GM23338 (cell line): ENCODE measurements around the gene CDH23. TPM values are rescaled to one million over a fixed set of nuclear protein-coding genes. Genes with fewer than 3 reads are reported as not detected.

ENCODE experiments used
- ATAC-seq: fragments of 200-7000 bp; cut with Tn5 transposase; 3 replicates; pipeline ENCODE4 v1.9.1; 2020
- DNase-seq: peaks from one replicate; pipeline ENCODE4 v3.0.0-alpha.2; 2015; ENCODE audit warnings: low spot score
- H2AFZ ChIP-seq: fragments of 200-600 bp; sonication (generic); 2 replicates; pipeline ENCODE4 v1.8.0; 2016; ENCODE audit warnings: antibody characterized with exemption, mild to moderate bottlenecking, moderate library complexity
- H3F3A ChIP-seq: fragments of 200-600 bp; sonication (generic); replicated peaks from 2 replicates; pipeline ENCODE4 v1.8.0; 2017; ENCODE audit warnings: antibody characterized with exemption, mixed run types, low read depth
- H3K27ac ChIP-seq: fragments of 200-600 bp; sonication (generic); 2 replicates; pipeline ENCODE4 v1.6.1; 2016; ENCODE audit warnings: low read depth
- H3K27me3 ChIP-seq: fragments of 200-600 bp; sonication (generic); 2 replicates; pipeline ENCODE4 v1.8.0; 2016; ENCODE audit warnings: mild to moderate bottlenecking, mixed run types, moderate library complexity; ENCODE audit not compliant: insufficient read depth
- H3K36me3 ChIP-seq: fragments of 200-600 bp; sonication (generic); 2 replicates; pipeline ENCODE4 v1.8.0; 2016; ENCODE audit warnings: mild to moderate bottlenecking; ENCODE audit not compliant: insufficient read depth
- H3K4me1 ChIP-seq: fragments of 200-600 bp; sonication (generic); 2 replicates; pipeline ENCODE4 v1.8.0; 2016; ENCODE audit warnings: mild to moderate bottlenecking, moderate library complexity; ENCODE audit not compliant: insufficient read depth
- H3K4me2 ChIP-seq: fragments of 200-600 bp; sonication (generic); 2 replicates; pipeline ENCODE4 v1.7.1; 2017; ENCODE audit warnings: mixed run types
- H3K4me3 ChIP-seq: fragments of 200-600 bp; sonication (generic); 2 replicates; pipeline ENCODE4 v1.6.1; 2016; ENCODE audit warnings: mixed run types
- H3K79me2 ChIP-seq: fragments of 200-600 bp; sonication (generic); replicated peaks from 2 replicates; pipeline ENCODE4 v1.8.0; 2017; ENCODE audit warnings: mild to moderate bottlenecking; ENCODE audit not compliant: insufficient read depth
- H3K9me2 ChIP-seq: fragments of 200-600 bp; sonication (generic); 2 replicates; pipeline ENCODE4 v1.8.0; 2017; ENCODE audit not compliant: insufficient read depth
- H4K20me1 ChIP-seq: fragments of 200-600 bp; sonication (generic); replicated peaks from 2 replicates; pipeline ENCODE4 v1.8.0; 2017; ENCODE audit warnings: mild to moderate bottlenecking; ENCODE audit not compliant: insufficient read depth
- H3K27ac Mint-ChIP-seq: 2 replicates; pipeline ENCODE4 v1.8.0; 2020; ENCODE audit warnings: inconsistent platforms, mild to moderate bottlenecking, moderate library complexity, mixed read lengths
- H3K27me3 Mint-ChIP-seq: 3 replicates; pipeline ENCODE4 v1.8.0; 2022; ENCODE audit warnings: low read depth, mild to moderate bottlenecking, moderate library complexity, mixed read lengths, inconsistent platforms; ENCODE audit not compliant: insufficient read depth, poor library complexity
- H3K36me3 Mint-ChIP-seq: 3 replicates; pipeline ENCODE4 v1.8.0; 2021; ENCODE audit warnings: low read depth, mild to moderate bottlenecking, inconsistent platforms, moderate library complexity, mixed read lengths
- H3K4me1 Mint-ChIP-seq: 3 replicates; pipeline ENCODE4 v1.8.0; 2020; ENCODE audit warnings: mild to moderate bottlenecking, inconsistent platforms, mixed read lengths
- H3K4me3 Mint-ChIP-seq: 3 replicates; pipeline ENCODE4 v1.8.0; 2021; ENCODE audit warnings: moderate library complexity, mild to moderate bottlenecking, inconsistent platforms, mixed read lengths
- H3K9me3 Mint-ChIP-seq: 3 replicates; pipeline ENCODE4 v1.8.0; 2020; ENCODE audit warnings: moderate library complexity, mild to moderate bottlenecking, inconsistent platforms, mixed read lengths
- CREB1 ChIP-seq: fragments of 250-450 bp; sonication (Bioruptor Pico); IDR thresholded peaks from 2 replicates; pipeline ENCODE4 v1.5.0; 2020; ENCODE audit warnings: low read depth, mild to moderate bottlenecking, moderate library complexity
- JUNB ChIP-seq: IDR thresholded peaks from one replicate; pipeline ENCODE4 v1.6.1; 2016; ENCODE audit warnings: antibody characterized with exemption; ENCODE audit not compliant: unreplicated experiment
- POLR2AphosphoS5 ChIP-seq: IDR thresholded peaks from 2 replicates; pipeline ENCODE4 v1.6.1; 2016; ENCODE audit warnings: antibody characterized with exemption, low read depth
- STAT1 ChIP-seq: IDR thresholded peaks from one replicate; pipeline ENCODE4 v1.6.1; 2016; ENCODE audit warnings: antibody characterized with exemption; ENCODE audit not compliant: unreplicated experiment
- ZNF114 ChIP-seq: fragments of 250-450 bp; sonication (Bioruptor Pico); IDR thresholded peaks from 2 replicates; pipeline ENCODE4 v1.5.0; 2020; ENCODE audit warnings: mild to moderate bottlenecking, moderate library complexity
- polyA plus RNA-seq: library from polyadenylated mRNA; unstranded; fragments of >200 nt; fragmentation: Nextera tagmentation; extraction: Ambion mirVana; gene quantifications from 2 replicates; pipeline ENCODE4 v1.2.1, GENCODE V29; 2016
- total RNA-seq: library from RNA; depleted of rRNA; stranded (reverse); fragments of >200 nt; shearing (Covaris generic); gene quantifications from 2 replicates; pipeline ENCODE4 v1.2.3, GENCODE V29; 2014
- TF ChIP-seq, protein P1 (sequence below): IDR thresholded peaks from one replicate; pipeline ENCODE4 v1.6.1; 2018; ENCODE audit warnings: antibody characterized with exemption; ENCODE audit not compliant: unreplicated experiment

Gene CDH23
- total and polyA plus RNA-seq, 2 experiments from 2014 or later = 0.95 to 4.3 TPM

DNA sequence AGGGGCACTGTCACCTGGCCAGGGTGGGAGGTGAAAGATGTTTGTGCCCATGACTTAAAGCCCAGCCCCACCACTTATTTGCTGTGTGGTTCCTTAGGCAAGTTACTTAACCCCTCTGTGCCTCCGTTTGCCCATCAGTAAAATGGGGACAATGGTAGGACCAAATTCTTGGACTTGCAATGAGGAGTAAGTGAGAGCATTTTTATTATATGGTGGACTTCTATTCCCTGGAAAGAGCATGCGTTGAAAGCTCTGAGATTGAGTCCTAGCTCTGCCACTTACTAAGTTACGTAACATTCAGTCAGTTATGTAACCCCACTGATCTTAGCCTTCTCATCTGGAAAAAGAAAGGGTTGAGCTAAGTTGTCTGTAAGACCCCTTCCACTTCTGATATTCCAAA is 357.8 kb downstream of the CDH23 start (continued):
- TF ChIP-seq CREB1 (CRISPR knock-in tag) = no peak
- TF ChIP-seq STAT1 = no peak
- TF ChIP-seq JUNB = no peak
- no peak for TF ChIP-seq ZNF114 (CRISPR knock-in tag)
- TF ChIP-seq POLR2AphosphoS5 = no peak
- TF ChIP-seq, protein P1, sequence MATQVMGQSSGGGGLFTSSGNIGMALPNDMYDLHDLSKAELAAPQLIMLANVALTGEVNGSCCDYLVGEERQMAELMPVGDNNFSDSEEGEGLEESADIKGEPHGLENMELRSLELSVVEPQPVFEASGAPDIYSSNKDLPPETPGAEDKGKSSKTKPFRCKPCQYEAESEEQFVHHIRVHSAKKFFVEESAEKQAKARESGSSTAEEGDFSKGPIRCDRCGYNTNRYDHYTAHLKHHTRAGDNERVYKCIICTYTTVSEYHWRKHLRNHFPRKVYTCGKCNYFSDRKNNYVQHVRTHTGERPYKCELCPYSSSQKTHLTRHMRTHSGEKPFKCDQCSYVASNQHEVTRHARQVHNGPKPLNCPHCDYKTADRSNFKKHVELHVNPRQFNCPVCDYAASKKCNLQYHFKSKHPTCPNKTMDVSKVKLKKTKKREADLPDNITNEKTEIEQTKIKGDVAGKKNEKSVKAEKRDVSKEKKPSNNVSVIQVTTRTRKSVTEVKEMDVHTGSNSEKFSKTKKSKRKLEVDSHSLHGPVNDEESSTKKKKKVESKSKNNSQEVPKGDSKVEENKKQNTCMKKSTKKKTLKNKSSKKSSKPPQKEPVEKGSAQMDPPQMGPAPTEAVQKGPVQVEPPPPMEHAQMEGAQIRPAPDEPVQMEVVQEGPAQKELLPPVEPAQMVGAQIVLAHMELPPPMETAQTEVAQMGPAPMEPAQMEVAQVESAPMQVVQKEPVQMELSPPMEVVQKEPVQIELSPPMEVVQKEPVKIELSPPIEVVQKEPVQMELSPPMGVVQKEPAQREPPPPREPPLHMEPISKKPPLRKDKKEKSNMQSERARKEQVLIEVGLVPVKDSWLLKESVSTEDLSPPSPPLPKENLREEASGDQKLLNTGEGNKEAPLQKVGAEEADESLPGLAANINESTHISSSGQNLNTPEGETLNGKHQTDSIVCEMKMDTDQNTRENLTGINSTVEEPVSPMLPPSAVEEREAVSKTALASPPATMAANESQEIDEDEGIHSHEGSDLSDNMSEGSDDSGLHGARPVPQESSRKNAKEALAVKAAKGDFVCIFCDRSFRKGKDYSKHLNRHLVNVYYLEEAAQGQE = no peak

DNA sequence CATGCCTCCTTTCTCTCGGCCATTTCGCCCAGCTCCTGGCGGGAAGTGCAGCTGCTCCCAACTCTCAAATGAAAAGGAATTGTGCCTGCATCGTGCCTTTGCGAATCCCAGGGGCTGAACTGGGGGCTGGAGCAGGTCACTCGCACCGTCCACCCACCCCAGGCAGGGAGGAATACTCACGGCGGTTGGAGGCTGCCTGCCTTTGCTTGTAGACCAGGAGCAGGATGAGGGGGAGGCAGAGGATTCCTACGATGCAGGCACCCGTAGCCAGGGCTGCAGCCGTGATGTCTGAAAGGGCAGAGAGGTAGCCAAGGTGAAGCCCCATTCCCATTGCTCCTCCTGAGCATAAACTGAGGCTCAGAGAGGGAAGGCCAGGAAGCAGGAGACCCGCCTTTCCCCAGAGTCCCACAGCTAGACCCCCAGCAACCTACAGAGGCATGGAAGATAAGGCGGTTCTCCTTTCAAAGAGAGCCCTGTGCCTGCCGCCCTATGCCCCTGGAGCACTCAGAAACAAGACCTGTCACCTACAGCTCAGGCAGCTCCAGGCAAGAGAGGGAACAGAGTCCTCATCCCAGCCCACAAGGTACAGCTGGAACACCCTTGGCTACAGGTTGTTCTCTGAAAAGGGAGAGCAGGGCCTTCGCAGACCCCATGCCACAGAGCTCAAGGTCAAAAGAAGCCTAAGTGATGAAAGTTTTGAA is 358.6 kb downstream of the CDH23 start:
- peaks cover 5% of the 10 kb centered on the region; the same call in 1 of the 2 replicates for H3K4me1 ChIP-seq
- no peaks in the 10 kb centered on the region for H3K9me2 ChIP-seq
- H3K4me2 ChIP-seq = no peak overlapping the region
- H4K20me1 ChIP-seq = no peaks in the 10 kb centered on the region
- no peaks in the 10 kb centered on the region for H3K36me3 ChIP-seq
- H3K9me3 Mint-ChIP-seq = no peaks in the 10 kb centered on the region
- H3K4me3 ChIP-seq = no peak overlapping the region
- H2AFZ ChIP-seq = no peak overlapping the region
- H3K79me2 ChIP-seq = no peaks in the 10 kb centered on the region
- H3K4me1 Mint-ChIP-seq = peaks cover 24% of the 10 kb centered on the region
- ATAC-seq (no peak), DNase-seq (no peak)
- H3K27me3 Mint-ChIP-seq = peaks cover 11% of the 10 kb centered on the region
- TF ChIP-seq, protein P1 = no peak
- TF ChIP-seq JUNB = no peak
- no peak overlapping the region for H3K27ac Mint-ChIP-seq
- no peaks in the 10 kb centered on the region for H3K36me3 Mint-ChIP-seq
- no peak overlapping the region for H3K4me3 Mint-ChIP-seq
- H3K27ac ChIP-seq = no peak overlapping the region
- no peaks in the 10 kb centered on the region for H3K27me3 ChIP-seq
- no peaks in the 10 kb centered on the region for H3F3A ChIP-seq
